ENCODE results near the gene COL4A1.

DNA sequence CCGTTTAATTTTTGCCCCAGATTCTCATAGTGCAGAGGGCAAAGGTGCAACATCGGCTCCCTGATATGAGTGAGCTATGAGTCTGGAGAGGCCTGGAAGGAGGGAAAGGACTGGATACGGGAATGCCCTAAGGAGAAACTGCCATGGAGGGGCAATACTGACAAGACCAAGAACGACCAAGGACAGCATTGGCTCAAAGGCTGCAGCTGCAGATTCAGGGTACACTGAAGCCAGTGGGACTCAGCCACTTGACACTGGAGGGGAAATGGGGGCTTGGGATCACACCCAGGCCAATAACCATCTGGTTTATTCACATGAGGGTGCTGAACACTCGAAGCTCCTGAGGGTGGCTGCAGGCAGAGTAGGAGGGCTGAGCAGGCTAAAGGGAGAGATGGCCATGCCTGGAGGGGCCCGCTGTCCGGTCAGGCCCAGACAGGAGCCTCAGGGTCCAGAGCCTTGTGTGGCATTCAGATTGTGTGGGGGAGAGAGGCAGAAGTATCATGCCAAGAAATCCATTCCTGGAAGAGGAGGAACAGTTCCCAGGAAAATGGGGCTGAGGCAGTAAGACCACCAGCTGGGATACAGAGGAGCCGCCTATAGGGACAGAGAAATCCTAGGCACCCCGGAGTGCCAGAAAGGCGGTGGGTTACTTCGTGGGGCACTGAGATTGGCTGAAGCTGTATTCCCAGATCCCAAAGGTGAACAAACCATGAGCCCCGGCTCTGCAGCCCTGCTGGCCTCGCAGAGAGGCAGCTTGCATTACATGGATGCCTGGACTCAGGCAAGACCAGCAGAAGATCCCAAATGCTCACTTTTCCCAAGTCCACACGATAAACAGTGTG is 20.7 kb downstream of the COL4A1 start:
- TF ChIP-seq, protein P1, sequence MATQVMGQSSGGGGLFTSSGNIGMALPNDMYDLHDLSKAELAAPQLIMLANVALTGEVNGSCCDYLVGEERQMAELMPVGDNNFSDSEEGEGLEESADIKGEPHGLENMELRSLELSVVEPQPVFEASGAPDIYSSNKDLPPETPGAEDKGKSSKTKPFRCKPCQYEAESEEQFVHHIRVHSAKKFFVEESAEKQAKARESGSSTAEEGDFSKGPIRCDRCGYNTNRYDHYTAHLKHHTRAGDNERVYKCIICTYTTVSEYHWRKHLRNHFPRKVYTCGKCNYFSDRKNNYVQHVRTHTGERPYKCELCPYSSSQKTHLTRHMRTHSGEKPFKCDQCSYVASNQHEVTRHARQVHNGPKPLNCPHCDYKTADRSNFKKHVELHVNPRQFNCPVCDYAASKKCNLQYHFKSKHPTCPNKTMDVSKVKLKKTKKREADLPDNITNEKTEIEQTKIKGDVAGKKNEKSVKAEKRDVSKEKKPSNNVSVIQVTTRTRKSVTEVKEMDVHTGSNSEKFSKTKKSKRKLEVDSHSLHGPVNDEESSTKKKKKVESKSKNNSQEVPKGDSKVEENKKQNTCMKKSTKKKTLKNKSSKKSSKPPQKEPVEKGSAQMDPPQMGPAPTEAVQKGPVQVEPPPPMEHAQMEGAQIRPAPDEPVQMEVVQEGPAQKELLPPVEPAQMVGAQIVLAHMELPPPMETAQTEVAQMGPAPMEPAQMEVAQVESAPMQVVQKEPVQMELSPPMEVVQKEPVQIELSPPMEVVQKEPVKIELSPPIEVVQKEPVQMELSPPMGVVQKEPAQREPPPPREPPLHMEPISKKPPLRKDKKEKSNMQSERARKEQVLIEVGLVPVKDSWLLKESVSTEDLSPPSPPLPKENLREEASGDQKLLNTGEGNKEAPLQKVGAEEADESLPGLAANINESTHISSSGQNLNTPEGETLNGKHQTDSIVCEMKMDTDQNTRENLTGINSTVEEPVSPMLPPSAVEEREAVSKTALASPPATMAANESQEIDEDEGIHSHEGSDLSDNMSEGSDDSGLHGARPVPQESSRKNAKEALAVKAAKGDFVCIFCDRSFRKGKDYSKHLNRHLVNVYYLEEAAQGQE (IDR thresholded peaks at IDR 0.05; ENCODE audit: low read depth, low read length): no peak
- no peak for TF ChIP-seq ELF1 (IDR thresholded peaks at IDR 0.05)
- TF ChIP-seq SIN3A (IDR thresholded peaks at IDR 0.05; ENCODE audit: borderline replicate concordance, low read depth, low read length): no peak
- no peak for TF ChIP-seq POLR2AphosphoS5 (IDR thresholded peaks at IDR 0.05; ENCODE audit: low read depth, low read length)
- TF ChIP-seq, protein P2, sequence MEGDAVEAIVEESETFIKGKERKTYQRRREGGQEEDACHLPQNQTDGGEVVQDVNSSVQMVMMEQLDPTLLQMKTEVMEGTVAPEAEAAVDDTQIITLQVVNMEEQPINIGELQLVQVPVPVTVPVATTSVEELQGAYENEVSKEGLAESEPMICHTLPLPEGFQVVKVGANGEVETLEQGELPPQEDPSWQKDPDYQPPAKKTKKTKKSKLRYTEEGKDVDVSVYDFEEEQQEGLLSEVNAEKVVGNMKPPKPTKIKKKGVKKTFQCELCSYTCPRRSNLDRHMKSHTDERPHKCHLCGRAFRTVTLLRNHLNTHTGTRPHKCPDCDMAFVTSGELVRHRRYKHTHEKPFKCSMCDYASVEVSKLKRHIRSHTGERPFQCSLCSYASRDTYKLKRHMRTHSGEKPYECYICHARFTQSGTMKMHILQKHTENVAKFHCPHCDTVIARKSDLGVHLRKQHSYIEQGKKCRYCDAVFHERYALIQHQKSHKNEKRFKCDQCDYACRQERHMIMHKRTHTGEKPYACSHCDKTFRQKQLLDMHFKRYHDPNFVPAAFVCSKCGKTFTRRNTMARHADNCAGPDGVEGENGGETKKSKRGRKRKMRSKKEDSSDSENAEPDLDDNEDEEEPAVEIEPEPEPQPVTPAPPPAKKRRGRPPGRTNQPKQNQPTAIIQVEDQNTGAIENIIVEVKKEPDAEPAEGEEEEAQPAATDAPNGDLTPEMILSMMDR (IDR thresholded peaks at IDR 0.05): no peak
- TF ChIP-seq NFIC (IDR thresholded peaks at IDR 0.05; ENCODE audit: borderline replicate concordance): no peak
- TF ChIP-seq, protein P3, sequence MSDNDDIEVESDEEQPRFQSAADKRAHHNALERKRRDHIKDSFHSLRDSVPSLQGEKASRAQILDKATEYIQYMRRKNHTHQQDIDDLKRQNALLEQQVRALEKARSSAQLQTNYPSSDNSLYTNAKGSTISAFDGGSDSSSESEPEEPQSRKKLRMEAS (IDR thresholded peaks at IDR 0.05; ENCODE audit: low read depth): no peak
- TF ChIP-seq EZH2phosphoT487 (IDR thresholded peaks at IDR 0.05; ENCODE audit: borderline replicate concordance, low read depth): no peak
- TF ChIP-seq RXRA (IDR thresholded peaks at IDR 0.05; ENCODE audit: borderline replicate concordance, low read depth): no peak
- TF ChIP-seq CHD2 (IDR thresholded peaks at IDR 0.05; ENCODE audit: low read length, partially characterized antibody): no peak
- no peak for TF ChIP-seq FOXJ3 (CRISPR knock-in tag; IDR thresholded peaks at IDR 0.05)
